Fibroblast of pulmonary artery (primary cell): ENCODE data around the gene SBF2.

Experiments used
- DNase-seq: peaks from one replicate; pipeline ENCODE4 v3.0.0-alpha.2; 2010; ENCODE audit warnings: low read depth
- H3K4me3 ChIP-seq: replicated peaks from 2 replicates; pipeline ENCODE4 v1.5.1; 2011; ENCODE audit warnings: low read depth, mild to moderate bottlenecking, control low read depth, low read length, moderate library complexity
- CTCF ChIP-seq: IDR thresholded peaks from 2 replicates; pipeline ENCODE4 v1.5.1; 2011; ENCODE audit warnings: mild to moderate bottlenecking, control low read depth, low read length, inconsistent platforms; ENCODE audit errors: missing control alignments

The SBF2 gene

GRCh38 chr11:10295064-10295901, 1.3 kb upstream of the SBF2 start:
- DNase-seq = no peak
- peak overlapping the region; percentile 76 for H3K4me3 ChIP-seq
- no peak for TF ChIP-seq CTCF

DNA sequence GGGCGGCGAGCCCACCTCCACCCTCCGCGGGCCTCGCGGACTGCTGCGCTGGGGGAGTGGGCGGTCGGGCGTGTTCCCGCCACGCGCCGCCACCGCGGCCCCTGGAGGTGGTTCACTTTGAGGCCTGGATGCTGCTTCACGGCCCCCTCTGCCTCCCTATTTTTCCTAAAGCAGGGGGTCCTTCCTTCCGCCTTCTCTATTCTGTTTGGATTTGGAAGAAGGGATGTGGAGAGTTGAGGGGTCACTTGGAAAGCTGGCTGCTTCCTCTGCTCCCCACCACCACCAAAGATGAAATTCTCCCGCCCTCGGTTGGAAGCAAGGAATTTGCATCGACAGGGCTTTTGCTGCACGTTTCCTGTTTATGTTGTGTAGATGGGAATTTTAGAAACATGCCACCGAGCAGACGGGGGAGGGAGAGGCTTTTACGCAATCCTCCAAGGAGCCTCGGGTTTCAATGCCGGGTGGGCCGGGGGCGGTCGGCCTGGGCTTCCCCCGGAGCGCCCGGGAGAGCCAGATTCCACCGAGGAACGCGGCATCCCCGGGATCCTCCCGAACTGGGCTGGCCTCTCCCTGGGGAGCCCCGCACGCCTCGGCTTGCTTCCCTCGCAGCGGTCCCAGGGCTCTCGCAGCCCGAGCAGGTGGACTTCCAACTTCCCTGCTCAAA, 403 bp upstream of the SBF2 start:
- peak overlapping the region; percentile 76 for H3K4me3 ChIP-seq
- peak; percentile 84 for DNase-seq
- TF ChIP-seq CTCF = no peak

- no peak overlapping the region for H3K4me3 ChIP-seq
- peak; percentile 50 for DNase-seq
- no peak for TF ChIP-seq CTCF
Observed at GRCh38 chr11:10291801-10292638, 2.0 kb downstream of the SBF2 start.

- no peak overlapping the region for H3K4me3 ChIP-seq
- TF ChIP-seq CTCF = no peak
- no peak for DNase-seq
Observed at GRCh38 chr11:10289765-10290380, 4.1 kb downstream of the SBF2 start.

DNA sequence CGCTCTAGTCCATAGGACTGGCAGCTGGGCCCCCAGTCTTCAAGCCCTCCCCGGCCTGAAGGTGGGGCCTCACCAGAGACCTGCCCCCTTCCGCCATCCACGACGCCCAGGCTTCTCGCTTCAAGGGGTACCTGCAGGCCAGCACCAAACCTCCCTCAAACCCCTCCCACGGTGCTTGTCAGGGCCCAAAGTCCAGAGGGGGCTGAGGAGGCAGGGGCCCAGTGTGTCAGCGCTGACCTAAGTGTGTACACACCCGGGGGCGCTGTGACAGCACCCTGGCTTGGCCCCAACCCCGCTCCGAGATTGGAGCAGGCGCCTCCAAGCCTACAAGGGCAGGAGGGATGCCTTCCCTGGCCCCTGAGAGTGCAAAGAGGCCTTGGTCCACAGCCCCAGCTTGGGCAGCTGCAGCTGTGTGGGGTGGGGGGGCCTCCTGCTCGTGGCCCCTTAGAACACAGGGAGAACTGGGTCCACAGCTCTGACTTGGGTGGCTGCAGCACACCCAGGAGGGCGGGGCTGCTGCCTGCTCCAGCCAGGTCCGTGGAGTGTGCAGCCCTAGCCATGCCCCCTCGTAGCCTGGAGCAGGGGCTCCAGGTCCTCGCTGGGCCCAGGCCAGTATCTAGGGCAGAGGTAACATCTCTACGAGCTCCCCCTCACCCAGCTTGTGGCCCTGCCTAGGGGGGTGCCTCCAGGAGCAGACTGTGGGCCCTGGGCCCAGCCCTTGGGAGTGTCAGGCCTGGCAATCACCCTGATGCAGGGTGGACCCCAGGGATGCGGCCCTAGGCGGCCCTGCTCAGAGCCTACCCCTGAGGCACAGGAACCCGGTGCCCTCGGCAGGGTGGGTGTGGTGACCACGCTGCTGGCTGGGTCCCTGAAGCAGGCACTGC, 4.9 kb downstream of the SBF2 start:
- DNase-seq = no peak
- no peak overlapping the region for H3K4me3 ChIP-seq
- TF ChIP-seq CTCF = no peak
